DMS153 treated with DMSO at 0.1 percent for 48 hours (cell line): Measurements from ENCODE around the gene LYG1.
"Not testable (repeated sequence)": the region's sequence is repeated elsewhere in the genome, so short reads cannot be mapped to it uniquely, and the experiment has no call there.

Source experiments
- DNase-seq: peaks from one replicate; lab custom pipeline; 2025; ENCODE audit not compliant: unreplicated experiment; lab: John Stamatoyannopoulos, UW

LYG1 gene

DNA sequence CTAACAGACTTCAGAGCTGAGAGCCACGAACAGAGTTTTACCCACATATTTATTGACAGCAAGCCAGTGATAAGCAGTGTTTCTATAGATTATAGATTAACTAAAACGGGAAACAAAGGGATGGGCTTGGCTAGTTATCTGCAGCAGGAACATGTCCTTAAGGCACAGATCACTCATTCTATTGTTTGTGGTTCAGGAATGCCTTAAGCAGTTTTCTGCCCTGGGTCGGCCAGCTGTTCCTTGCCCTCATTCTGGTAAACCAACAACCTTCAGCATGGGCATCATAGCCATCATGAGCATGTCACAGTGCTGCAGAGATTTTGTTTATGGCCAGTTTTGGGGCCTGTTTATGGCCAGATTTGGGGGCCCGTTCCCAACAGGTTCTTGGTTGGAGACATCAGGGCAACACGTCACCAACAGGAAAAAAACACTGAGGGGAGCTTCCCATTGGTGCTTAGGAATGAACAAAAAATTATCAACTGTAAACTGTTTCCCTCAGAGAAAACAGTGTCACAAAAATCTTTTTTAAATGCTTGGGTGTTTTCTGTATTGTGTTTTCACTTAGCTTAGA is 22.7 kb downstream of the LYG1 start:
- not testable (repeated sequence) for DNase-seq

DNA sequence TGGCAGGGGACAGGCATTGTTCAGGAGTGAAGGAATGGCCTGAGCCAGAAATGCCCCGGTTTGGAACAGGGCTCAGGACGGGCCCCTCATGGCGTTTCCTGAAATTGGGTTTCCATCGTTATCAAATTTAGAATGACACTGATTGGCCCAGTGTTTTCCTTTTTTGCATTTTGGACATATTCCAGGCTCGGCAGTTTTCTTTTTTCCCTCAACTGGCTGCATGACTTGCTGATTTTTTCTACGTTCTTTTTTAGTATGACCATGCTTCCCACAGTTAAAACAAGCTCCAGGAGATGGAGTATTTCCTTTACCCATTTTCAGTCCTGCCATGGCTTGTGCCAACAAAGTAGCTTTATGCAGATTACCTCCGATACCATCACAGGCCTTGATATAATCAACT is 25.1 kb downstream of the LYG1 start:
- no peak for DNase-seq

DNA sequence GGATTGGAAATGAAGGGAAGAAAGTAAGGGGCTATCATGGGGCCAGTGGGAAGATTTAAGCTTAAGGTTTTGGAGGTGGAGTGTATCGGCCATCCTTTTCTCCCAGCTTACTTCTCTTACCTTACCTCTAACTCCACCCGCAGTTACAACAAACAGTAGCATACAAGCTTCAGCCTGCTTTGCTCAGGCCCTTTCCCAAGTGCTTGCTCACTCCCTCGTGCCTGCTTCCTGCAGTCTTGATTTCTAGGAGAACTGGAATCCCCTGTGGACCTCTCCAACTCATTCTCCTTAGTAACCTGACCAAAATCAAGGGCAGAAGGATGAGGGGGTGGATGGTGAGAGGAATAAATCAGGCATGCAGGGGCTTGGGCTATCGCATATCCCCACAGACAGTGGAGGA is 39.8 kb downstream of the LYG1 start:
- DNase-seq, result no peak

DNA sequence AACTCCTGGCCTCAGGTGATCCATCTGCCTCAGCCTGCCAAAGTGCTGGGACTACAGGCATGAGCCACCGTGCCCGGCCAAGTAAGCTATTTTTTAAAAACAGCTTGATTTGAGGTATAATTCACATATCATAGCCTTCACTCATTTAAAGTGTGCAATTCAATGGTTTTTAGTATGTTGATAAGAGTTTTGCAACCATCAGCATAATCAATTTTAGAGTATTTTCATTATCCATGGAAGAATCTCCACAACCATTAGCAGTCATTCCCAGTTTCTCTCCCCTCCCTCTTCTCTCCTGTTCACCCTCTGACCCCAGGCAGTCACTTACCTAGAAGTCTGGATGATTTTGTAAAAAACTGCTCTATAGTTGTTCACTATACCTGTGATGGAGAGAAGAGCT is 40.8 kb downstream of the LYG1 start:
- DNase-seq, result no peak

DNA sequence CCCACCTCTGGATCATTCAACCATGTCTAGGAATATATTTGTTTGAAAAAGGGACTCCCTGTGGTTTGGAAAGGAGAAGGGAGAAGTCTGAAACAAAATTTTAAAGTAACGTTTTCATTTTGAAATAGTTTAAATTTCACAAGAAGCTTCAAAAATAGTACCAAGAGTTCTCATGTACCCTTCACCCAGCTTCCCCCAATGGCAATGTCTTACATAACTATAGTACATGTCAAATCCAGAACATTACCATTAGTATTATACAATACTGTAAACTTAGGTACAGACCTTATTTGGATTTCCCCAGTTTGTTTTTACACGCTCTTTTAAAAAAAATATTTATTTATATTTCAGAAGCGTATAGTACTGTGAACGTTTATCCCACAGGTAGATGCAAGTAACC is 41.5 kb downstream of the LYG1 start:
- DNase-seq, result no peak

DNA sequence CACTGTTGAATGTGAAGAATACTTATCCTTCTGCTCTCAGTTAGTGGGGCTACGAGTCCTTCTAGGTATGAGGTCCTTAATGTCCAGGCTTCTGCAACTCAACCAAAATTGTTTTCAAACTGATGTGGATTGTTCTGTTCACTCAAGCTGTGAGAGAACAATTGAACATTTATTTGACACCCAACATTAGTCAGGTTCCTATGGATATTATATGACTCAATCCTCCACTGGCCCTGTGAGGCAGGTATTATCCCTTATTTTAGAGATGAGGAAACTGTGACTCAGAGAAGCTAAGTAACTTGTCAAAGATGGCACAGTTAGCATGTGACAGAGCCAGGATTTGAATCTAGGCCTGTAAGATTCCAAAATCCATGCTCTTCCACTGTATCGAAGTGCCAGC is 44.3 kb downstream of the LYG1 start:
- DNase-seq, result no peak

DNA sequence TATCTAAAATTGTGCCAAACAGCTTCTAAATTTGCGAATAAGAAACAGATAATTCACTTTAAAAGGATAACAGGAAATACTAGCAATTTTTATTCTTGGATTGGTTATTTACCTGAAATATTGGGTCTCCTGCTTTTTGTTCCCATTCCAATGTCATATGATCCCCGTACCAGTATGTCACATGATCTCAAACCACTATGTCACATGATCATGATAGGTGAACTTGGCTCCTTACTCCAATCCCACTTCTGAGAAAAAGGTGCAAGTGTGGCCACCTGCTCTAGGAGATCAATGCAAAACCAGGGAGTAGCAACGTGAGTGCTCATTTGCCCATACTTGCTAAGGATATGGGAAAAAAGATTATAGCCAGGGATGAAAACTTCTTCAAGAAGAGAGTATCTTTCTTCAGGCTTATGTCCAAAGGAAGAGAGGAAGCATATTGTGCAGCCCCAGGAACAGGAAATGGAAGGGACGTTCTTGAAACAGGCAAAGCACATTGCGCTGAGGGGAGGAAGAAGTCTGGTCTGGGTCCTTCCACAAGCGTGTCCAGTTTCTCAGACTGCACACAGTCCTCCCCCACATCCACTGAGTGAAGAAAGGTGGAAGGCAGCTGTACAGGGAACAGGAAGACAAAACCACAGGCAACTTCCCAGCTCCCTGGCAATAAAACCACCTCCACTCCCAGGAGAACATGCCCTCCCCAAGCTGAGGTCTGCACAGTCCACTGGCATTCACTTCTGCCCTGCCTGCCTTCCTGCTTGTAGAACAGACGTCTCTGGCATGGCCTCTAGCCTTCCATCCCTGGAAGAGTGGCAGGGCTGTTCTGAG is 45.3 kb downstream of the LYG1 start, which contains the start of gene LYG2:
Gene LYG2, minus strand, starts transcription at position 176 of the 828 bp plus-strand sequence. CDS start 1,406 bp downstream, outside the sequence.
- DNase-seq, result no peak

DNA sequence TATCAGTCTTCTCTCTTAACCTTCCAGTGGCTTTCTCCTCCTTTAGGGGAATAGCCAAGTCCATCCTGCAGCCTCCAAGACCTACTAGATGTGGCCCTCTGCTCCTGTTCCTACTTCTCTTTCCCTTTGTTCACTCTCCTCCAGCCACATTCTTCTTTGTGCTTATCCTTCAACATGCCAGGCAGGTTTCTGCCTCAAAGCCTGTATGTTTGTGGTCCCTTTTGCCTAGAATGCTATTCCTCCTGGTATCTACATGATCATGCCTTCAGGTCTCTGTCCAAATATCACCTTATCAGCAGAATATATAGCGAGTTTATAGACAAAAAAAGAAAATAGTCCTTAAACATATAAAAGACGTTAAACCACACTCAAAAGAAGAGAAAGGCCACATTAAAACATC is 51.0 kb downstream of the LYG1 start:
- DNase-seq, result no peak

DNA sequence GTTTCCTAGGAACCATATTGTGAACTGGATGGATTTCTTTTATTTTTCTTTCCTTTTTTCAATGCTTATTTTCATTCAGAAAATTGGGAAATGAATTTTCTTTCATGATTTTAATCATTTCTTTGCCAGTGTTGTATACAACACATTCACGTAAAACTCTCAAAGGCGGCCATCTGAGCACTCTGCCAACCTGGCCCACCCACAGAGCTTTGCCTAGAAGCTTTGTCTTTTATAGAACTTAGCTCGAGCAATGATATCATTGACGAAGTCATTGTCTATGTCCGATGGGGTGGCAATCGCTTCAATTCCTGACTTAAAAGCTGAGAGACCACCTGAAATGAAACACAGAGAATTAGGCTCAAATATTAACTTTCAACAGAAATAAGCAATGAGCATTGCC is 58.8 kb downstream of the LYG1 start:
- no peak for DNase-seq

DNA sequence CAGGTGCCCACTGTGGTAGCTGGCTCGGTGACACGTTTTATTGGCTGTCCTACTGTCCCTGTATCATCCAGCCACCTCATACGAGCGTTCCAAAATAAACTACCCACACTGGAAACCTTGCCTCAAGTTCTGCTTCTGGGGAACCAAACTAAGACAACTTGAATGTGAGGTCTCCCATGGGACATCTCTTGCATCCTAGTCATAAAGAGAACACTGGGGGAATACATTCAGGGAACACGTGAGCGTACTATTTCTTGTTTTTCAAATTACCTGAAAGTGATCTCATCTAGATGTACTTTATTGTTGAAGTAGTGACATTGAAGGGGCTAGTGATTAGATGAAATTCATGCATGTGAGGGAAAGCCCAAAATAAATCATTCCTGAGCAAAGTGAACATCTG is 60.6 kb downstream of the LYG1 start:
- DNase-seq, result no peak

DNA sequence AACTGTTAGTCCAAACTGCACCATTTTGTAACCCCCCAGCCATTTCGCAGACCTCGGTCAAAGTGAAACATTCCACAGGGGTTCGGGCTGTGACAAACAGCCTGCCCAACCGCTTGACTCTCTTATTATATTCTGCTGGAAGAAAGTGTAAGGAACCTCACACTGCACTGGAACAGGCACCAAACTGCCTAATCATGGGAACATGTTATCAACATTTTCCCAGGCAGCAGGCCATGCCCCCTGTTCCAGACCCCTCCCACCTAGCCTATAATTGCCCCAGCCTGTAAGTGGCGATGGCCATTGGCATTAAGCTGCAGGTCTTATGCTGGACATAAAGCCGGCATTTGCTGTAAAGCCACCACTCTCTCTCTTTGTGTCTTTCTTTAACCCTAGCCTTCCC is 62.4 kb downstream of the LYG1 start:
- DNase-seq, result no peak
